RWPE2 (cell line): Measurements from ENCODE around the gene LRBA.

Experiments
- ATAC-seq: fragments of 200-7000 bp; cut with Tn5 transposase; 3 replicates; pipeline ENCODE4 v1.9.1; 2021; ENCODE audit warnings: low read depth
- DNase-seq: peaks from one replicate; pipeline ENCODE4 v3.0.0-alpha.2; 2020; ENCODE audit warnings: low spot score
- H3K27ac ChIP-seq: fragments of 450-650 bp; 2 replicates; pipeline ENCODE4 v1.5.1; 2017; ENCODE audit warnings: mild to moderate bottlenecking; ENCODE audit not compliant: poor library complexity, severe bottlenecking
- H3K27me3 ChIP-seq: fragments of 250-450 bp; sonication (Bioruptor Pico); 2 replicates; pipeline ENCODE4 v1.5.1; 2021; ENCODE audit warnings: mild to moderate bottlenecking, moderate library complexity; ENCODE audit not compliant: insufficient read depth, poor library complexity, severe bottlenecking
- H3K36me3 ChIP-seq: fragments of 250-450 bp; sonication (Bioruptor Pico); 2 replicates; pipeline ENCODE4 v1.5.1; 2020; ENCODE audit warnings: low read depth, mild to moderate bottlenecking, moderate library complexity
- H3K4me1 ChIP-seq: fragments of 250-450 bp; sonication (Bioruptor Pico); 2 replicates; pipeline ENCODE4 v1.5.1; 2021; ENCODE audit warnings: mild to moderate bottlenecking, moderate library complexity; ENCODE audit not compliant: insufficient read depth, poor library complexity, severe bottlenecking
- H3K4me3 ChIP-seq: fragments of 250-450 bp; sonication (Bioruptor Pico); 2 replicates; pipeline ENCODE4 v1.5.1; 2021; ENCODE audit warnings: mild to moderate bottlenecking, moderate library complexity; ENCODE audit not compliant: severe bottlenecking
- H3K9me3 ChIP-seq: fragments of 250-450 bp; sonication (Bioruptor Pico); 2 replicates; pipeline ENCODE4 v1.5.1; 2021; ENCODE audit warnings: mild to moderate bottlenecking, moderate library complexity; ENCODE audit not compliant: severe bottlenecking
- CTCF ChIP-seq: fragments of 450-650 bp; IDR thresholded peaks from one replicate; pipeline ENCODE4 v1.5.1; 2017; ENCODE audit warnings: mild to moderate bottlenecking, moderate library complexity; ENCODE audit not compliant: poor library complexity, severe bottlenecking

The LRBA gene

GRCh38 chr4:150461957-150462356, 553.1 kb downstream of the LRBA start:
- Histone ChIP-seq H3K4me1 (peaks cover 3% of the 10 kb centered on the region), H3K27me3 (no peaks in the 10 kb centered on the region), H3K27ac (no peak overlapping the region), H3K4me3 (no peak overlapping the region), H3K9me3 (peaks cover 4% of the 10 kb centered on the region), H3K36me3 (no peaks in the 10 kb centered on the region)
- ATAC-seq (no peak), DNase-seq (no peak)
- TF ChIP-seq CTCF = no peak

- Histone ChIP-seq H3K9me3 (peaks cover 4% of the 10 kb centered on the region), H3K36me3 (no peaks in the 10 kb centered on the region), H3K4me3 (no peak overlapping the region), H3K27ac (no peak overlapping the region), H3K27me3 (no peaks in the 10 kb centered on the region), H3K4me1 (no peaks in the 10 kb centered on the region)
- ATAC-seq = no peak
- TF ChIP-seq CTCF = no peak
- no peak for DNase-seq
These were observed 557.3 kb downstream of the LRBA start for GRCh38 chr4:150457802-150458201.

- ATAC-seq = no peak
- no peak for DNase-seq
- no peaks in the 10 kb centered on the region for H3K36me3 ChIP-seq
- H3K27me3 ChIP-seq = no peaks in the 10 kb centered on the region
- no peak overlapping the region for H3K4me3 ChIP-seq
- H3K27ac ChIP-seq = no peak overlapping the region
- no peaks in the 10 kb centered on the region for H3K9me3 ChIP-seq
- TF ChIP-seq CTCF = no peak
- no peaks in the 10 kb centered on the region for H3K4me1 ChIP-seq
These were observed 563.2 kb downstream of the LRBA start for GRCh38 chr4:150451883-150452282.

- H3K27me3 ChIP-seq = no peaks in the 10 kb centered on the region
- no peak for TF ChIP-seq CTCF
- no peak overlapping the region for H3K27ac ChIP-seq
- no peak for DNase-seq
- no peak overlapping the region for H3K4me3 ChIP-seq
- H3K9me3 ChIP-seq = no peaks in the 10 kb centered on the region
- no peak for ATAC-seq
- H3K4me1 ChIP-seq = no peaks in the 10 kb centered on the region
- H3K36me3 ChIP-seq = no peaks in the 10 kb centered on the region
These were observed 567.7 kb downstream of the LRBA start for GRCh38 chr4:150447356-150447755.

GRCh38 chr4:150439451-150439933, 575.6 kb downstream of the LRBA start:
- no peaks in the 10 kb centered on the region for H3K27me3 ChIP-seq
- no peaks in the 10 kb centered on the region for H3K4me1 ChIP-seq
- DNase-seq (no peak), ATAC-seq (no peak)
- TF ChIP-seq CTCF = no peak
- H3K36me3 ChIP-seq = no peaks in the 10 kb centered on the region
- no peak overlapping the region for H3K27ac ChIP-seq
- no peak overlapping the region for H3K4me3 ChIP-seq
- no peaks in the 10 kb centered on the region for H3K9me3 ChIP-seq
